Jurkat, Clone E6-1 (cell line): ENCODE results near the gene ARMC5.

Experiments
- DNase-seq: peaks from one replicate; pipeline ENCODE4 v3.0.0-alpha.2; 2011; ENCODE audit warnings: low read depth, low spot score
- H3K4me3 ChIP-seq: 2 replicates; pipeline ENCODE4 v1.5.1; 2011; ENCODE audit warnings: mild to moderate bottlenecking, low read length, control low read depth, moderate library complexity

Gene ARMC5

DNA sequence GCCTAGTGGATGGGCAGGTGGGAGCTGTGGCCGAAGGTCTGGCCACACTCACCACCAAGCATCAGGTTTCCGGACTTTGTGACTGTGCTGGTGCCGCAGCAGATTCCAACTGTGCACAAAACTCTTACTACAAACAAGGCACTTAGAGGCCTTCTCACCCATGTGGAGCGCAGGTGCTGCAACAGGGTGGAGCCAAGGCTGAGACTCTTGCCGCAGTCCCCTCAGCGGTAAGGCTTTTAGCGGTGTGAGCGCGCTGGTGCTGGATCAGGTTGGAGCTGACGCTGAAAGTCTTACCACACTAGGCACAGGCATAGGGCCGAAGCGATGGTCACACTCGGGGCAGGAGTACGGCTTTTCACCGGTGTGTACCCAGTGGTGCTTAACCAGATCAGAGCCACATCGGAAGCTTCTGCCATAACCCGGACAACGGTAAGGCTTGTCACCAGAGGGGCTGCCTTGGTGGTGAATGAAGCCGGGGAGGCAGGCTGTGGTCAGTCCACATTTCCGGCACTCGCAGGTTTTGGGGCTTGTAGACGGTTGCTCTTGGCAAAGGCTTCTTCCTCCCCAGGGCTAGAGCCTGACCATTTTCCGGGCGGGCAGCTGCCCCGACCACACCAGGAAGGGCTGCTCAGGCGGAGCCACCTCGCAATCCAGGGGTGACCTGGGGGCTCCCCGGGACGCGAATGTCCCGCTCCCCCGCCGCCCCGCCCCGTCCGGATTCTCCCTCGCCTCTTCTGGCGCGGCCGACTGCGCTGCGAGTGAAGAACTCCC is 1.0 kb upstream of the ARMC5 start:
- peak overlapping the region; percentile 93 for H3K4me3 ChIP-seq
- peak; percentile 69 for DNase-seq

DNA sequence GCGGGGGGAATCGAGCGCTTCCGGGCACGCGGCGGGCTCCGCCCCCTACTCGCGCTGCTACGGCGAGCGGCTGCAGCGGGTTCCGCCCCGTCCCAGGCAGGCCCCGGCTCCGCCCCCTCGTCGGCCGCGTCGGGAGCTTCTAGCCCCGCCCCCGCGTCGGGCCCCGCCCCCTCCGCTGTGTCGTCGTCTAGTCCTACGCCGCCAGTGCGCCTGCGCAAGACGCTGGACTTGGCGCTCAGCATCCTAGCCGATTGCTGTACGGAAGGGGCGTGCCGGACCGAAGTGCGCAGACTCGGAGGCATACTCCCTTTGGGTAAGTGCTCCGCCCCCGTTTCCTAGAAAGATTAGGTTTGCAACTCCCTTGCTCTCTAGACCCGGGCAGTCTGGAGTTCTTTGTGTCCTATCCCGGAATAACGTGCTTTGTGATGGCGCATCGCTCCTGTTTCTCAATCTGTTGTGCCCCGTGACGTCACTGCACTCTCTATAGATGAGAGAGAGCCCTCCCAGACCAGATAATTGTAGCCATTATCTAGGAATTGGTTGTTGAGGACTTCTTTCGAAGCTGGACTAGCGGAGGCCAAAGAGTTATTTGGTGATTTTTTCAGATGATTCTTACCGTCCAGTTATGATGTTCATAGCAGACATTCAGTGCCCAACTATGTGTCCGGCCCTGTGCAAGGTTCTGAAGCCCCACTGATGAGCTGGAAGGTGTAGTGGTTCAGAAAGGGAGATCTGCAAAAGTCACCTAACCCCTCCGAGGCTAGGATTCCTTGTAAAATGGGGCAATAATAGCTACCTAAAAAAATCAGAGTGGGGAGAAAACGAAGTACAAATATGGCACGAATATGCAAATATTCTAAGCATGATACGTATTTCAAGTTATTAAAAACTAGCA is 633 bp downstream of the ARMC5 start:
- DNase-seq, result peak; percentile 98
- H3K4me3 ChIP-seq, result peak overlapping the region; percentile 93

DNA sequence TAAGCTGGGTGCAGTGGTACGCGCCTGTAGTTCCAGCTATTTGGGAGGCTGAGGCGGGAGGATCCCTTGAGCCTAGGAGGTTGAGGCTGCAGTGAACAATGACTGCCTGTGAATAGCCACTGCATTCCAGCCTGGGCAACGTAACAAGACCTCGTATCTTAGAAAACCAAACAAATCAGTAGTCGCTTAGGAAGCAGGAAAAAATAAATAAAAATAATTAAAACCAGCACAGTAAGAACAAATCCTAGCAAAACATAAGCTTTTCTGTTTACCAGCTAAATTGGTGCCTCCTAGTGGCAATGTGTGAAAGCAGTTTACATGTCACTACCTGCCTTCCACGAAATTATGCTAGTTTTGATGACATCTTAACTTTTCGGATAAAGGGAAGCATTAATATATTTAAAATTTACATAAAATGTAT is 1.3 kb downstream of the ARMC5 start:
- DNase-seq, result peak; percentile 70
- H3K4me3 ChIP-seq, result peak overlapping the region; percentile 61

DNA sequence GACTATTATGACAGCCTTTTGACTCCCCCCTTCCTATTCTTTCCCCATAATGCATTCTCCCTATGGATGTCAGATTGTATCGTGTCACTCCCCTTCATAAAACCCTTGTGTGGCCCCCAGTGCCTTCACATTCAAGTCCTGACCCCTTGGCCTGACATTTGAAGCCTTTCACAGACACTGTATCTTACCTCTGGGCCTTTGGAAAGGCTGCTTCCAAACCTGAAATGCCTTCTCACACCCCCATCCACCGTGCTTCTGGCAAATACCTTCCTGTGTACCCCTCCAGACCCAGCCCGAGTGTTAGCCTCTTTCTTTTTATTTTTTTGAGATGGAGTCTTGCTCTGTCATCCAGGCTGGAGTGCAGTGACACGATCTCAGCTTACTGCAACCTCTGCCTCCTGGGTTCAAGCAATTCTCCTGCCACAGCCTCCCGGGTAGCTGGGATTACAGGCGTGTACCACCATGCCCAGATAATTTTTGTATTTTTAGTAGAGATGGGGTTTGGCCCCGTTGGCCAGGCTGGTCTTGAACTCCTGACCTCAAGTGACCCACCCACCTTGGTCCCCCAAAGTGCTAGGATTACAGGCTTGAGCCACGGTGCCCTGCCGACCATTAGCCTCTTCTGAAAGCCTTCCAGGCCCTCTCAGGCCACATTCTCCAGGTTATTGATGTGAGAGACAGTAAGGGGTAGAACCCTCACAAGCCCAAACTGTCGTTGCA is 2.1 kb downstream of the ARMC5 start:
- no peak for DNase-seq
- no peak overlapping the region for H3K4me3 ChIP-seq

DNA sequence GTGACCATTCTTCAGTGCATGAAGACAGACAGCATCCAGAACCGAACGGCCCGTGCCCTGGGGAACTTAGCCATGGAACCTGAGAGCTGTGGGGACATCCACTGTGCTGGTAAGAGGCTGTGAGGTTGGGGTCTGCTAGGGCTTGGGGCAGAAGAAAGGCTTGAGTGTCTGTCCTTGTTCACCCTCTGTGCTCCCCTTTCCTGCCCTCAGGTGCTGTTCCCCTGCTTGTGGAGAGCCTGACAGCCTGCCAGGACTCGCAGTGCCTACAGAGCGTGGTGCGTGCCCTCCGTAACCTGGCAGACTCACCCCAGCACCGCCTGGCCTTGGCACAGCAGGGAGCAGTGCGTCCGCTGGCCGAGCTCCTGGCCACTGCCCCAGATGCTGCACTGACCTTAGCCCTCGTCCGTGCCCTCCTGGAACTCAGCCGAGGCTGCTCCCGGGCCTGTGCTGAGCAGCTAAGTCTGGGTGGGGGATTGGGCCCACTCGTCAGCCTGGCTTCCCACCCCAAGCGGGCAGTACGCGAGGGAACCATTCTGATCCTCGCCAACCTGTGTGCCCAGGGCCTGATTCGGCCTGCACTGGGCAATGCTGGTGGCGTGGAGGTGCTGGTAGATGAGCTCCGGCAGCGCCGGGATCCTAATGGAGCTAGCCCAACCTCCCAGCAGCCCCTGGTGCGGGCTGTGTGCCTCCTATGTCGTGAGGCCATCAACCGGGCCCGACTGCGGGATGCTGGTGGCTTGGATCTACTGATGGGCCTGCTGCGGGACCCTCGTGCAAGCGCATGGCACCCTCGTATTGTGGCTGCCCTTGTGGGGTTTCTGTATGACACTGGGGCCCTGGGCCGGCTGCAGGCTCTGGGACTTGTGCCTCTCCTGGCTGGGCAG is 2.9 kb downstream of the ARMC5 start:
- no peak for DNase-seq
- no peak overlapping the region for H3K4me3 ChIP-seq

DNA sequence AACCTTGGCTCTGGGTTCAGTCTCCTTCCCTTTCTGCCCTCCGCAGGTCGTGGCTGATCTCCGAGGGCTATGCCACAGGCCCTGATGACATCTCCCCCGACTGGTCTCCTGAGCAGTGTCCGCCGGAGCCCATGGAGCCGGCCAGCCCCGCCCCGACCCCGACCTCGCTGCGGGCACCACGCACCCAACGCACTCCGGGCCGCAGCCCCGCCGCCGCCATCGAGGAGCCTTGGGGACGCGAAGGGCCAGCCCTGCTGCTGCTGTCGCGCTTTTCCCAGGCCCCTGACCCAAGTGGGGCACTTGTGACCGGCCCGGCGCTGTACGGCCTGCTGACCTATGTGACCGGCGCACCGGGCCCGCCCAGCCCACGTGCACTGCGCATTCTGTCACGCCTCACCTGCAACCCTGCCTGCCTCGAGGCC is 5.1 kb downstream of the ARMC5 start:
- DNase-seq, result no peak
- no peak overlapping the region for H3K4me3 ChIP-seq

DNA sequence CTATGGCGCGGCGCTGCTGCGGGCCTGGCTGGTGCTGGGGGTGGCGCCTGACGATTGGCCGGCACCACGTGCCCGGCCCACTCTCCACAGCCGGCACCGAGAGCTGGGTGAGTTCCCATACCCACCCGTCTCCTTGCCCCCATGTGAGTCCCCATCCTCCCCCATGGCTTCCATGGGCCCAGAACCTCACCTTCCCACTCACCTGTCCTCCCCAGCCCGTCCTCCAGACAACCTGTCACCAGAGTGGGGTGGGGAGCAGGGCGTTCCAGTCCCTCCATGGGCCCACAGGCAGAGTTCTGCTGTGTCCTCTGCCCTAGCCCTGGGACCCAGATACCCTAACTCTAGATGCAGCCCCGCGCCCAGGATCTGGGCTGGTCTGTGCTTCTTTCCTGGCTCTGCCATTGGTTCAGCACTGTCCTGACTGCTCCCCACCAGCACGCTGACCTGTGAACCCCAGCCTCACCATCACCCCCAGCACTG is 5.5 kb downstream of the ARMC5 start:
- DNase-seq, result no peak

DNA sequence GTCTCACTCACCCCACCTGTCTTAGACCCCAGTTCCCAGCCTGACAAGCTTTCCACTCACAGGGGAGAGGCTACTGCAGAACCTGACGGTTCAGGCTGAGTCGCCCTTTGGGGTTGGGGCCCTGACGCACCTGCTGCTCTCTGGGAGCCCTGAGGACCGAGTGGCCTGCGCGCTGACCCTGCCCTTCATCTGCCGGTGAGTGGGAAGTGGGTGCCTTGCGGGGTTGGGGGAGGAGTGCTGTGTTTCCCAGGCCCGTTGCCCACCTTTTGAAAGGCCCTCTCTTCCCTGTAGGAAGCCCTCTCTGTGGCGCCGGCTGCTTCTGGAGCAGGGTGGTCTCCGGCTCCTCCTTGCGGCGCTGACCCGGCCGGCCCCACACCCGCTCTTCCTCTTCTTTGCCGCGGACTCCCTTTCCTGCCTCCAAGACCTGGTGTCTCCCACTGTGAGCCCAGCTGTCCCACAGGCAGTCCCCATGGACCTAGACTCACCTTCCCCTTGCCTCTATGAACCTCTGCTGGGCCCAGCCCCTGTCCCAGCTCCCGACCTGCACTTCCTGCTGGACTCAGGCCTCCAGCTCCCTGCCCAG is 6.6 kb downstream of the ARMC5 start:
- no peak for DNase-seq
- H3K4me3 ChIP-seq, result no peak overlapping the region

More for the DNA sequence above, 5.5 kb downstream of the ARMC5 start:
- H3K4me3 ChIP-seq, result no peak overlapping the region

DNA sequence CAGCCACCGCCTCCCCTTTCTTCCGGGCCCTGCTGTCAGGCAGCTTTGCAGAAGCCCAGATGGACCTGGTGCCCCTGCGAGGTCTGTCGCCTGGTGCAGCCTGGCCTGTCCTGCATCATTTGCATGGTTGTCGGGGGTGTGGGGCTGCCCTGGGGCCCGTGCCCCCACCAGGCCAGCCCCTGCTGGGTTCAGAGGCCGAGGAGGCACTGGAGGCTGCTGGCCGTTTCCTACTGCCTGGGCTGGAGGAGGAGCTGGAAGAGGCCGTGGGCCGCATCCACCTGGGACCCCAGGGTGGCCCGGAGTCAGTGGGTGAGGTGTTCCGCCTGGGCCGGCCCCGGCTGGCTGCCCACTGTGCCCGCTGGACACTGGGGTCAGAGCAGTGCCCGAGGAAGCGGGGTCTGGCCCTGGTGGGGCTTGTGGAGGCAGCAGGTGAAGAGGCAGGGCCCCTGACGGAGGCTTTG is 7.1 kb downstream of the ARMC5 start:
- no peak overlapping the region for H3K4me3 ChIP-seq

DNA sequence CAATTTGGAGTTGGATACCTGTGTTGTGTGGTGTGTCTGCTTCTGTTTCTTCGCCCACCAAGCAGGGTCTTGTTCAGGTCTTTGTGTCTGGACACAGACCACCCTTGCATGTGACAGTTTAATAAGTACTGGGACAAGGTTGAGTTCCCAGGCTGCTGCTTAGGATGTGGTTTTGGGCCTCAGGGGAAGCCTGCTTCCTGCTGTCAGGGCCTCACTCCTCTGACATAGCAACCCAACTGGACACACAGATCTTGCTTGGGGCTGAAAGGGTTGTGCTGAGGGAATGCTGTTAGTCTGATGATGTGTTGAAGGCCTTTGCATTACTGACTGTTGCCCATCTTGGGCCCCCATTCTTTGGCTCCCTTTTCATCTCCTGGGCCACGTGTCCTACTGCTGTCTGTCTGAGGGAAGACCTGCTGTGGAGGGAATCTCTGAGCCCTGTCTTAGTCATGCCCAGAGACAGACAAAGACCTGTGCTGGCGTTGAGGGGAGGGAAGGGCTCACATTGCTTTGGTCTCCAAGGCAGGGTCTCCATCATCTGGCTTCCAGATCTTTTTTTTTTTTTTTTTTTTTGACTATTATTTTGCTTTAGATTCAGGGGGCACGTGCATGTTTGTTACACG is 8.0 kb downstream of the ARMC5 start:
- H3K4me3 ChIP-seq, result no peak overlapping the region
- no peak for DNase-seq

More for the DNA sequence above, 7.1 kb downstream of the ARMC5 start:
- DNase-seq, result no peak

DNA sequence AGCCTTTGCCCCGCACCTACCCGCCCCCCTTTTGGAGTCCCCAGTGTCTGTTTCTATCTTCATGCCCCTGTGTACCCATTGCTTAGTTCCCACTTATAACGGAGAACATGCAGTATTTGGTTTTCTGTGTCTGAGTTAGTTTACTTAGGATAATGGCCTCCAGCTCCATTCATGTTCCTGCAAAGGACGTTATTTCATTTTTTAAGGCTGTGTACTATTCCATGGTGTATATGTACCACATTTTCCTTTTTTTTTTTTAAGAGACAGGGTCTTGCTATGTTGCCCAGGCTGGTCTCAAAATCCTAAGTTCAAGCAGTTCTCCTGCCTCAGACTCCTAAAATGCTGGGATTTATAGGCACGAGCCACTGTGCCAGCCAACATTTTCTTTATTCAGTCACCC is 8.6 kb downstream of the ARMC5 start:
- DNase-seq, result no peak
- no peak overlapping the region for H3K4me3 ChIP-seq

DNA sequence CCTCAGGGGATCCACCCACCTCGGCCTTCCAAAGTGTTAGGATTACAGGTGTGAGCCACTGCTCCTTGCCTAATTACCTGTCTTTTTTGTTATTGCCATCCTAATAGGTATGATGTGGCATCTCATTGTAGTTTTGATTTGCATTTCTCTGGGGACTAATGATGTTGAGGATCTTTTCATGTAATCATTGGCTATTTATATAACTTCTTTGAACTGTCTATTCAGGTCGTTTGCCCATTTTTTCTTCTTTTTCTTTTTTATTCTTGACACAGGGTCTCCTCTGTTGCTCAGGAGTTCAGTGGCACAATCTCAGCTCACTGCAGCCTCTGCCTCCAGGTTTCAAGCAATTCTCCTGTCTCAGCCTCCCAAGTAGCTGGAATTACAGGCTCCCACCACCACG is 11.3 kb downstream of the ARMC5 start:
- no peak for DNase-seq
- no peak overlapping the region for H3K4me3 ChIP-seq

DNA sequence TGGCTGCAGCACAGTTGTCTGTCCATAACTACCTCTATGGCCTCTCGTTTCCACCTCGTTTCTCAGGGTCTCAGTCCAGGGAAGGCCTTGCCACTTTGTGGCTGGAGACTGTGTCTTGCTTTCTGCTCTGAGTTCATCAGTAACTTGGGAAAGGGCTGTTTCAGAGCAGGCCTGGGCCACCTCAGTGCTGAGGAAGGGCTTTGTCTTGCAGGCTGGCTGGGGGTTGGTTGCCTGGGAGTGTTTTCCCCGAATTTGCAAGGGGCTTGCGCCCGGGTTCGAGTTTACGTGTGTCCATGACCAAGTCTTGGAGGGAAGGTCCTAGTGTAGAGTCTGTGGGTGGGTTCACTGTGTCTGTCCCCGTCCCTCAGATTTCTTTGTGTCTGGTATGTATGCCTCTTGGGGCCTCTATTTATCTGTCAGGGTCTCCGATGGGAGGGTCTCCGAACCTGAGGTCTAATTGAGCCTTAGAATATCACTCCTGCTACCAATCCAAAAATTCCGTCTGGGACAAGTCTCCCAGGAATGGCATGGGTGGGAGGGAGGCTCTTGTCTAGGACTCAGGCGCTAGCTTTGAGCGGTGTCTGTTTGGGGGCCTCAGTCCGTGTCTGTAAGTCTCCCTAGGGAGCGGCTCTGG is 12.1 kb downstream of the ARMC5 start:
- DNase-seq, result no peak
- no peak overlapping the region for H3K4me3 ChIP-seq

DNA sequence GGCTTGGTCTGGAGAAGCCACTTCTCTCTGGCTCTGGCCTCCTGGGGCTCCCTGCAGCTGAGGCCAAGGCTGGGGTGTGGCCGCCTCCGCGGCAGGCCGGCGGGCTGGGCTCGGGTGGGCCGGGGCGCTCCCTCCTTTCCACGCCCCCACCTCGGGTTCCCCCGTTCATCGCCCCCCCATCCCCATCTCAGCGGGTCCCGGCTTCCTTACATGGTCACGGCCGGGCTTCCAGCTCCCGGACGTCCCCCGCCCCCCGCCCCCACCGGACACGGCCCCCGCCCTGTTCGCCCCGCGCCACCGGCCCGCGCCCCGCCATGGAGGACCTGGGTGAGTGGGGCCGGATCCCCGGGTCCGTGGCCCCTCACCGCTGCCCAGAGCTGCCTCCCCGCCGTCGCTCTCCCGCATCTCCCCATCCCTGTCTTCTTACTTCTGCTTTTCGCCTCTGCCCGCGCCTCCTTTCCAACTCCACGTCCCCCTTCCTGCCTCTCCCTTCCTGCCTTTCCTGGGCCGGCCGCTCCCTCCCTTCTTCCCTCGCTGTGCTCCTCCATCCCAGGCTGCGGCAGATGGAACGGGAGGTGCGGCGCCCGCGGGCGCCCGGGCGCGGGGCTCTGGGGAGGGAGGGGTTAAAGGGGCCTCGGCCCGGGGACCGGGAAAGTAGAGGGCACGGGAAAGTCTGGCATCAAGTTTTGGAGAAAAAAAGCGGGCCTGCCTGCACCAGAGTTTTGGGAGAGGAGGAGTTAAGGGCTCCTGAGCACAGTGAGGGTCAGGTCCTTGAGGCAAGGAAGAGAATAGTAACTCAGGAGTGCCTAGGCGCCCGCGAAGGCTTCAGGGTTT is 12.8 kb downstream of the ARMC5 start, which contains the start of gene TGFB1I1:
TGFB1I1 (plus strand) TSS at position 278 of the 834 bp plus-strand sequence; CDS start at position 315, 37 bp downstream.
- no peak for DNase-seq

DNA sequence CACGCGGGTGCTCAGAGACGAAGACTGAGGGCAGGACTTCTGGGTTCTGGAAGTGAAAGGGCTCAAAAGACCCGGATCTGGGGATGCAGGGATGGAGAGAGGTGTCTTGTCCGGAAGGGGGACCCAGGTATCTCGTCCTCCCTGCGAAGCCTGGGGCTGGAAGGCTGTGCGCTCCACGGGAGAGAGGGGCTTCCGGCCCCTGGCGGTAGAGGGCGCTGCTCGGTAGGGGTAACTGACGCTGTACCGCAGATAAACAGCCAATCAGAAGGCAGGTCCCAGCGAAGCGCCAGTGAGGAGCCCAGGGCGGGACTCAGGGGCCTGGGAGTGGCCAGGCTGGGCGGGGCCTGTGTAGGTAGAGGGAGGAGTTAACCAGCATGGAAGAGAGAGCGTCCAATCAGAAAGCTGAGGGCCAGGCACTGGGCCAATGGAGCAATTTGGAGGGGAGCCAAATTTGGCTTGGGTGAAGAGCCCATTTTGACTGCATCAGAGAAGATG is 13.5 kb downstream of the ARMC5 start:
- DNase-seq, result no peak
- H3K4me3 ChIP-seq, result no peak overlapping the region

More for the DNA sequence above, 12.8 kb downstream of the ARMC5 start, which contains the start of gene TGFB1I1:
- H3K4me3 ChIP-seq, result no peak within 1 kb of the TSS
